Activated CD8-positive, alpha-beta T cell treated with anti-CD3 and anti-CD28 coated beads for 36 hours (primary cell): ENCODE results near the gene AP1AR. TPM values are rescaled to one million over a fixed set of nuclear protein-coding genes. Genes with fewer than 3 reads are reported as not detected.
A peak's percentile ranks its signal among the peaks of the same experiment; 100 is the strongest.
"Not testable (repeated sequence)": the region's sequence is repeated elsewhere in the genome, so short reads cannot be mapped to it uniquely, and the experiment has no call there.

Experiments
- ATAC-seq: fragments of 200-7000 bp; cut with Tn5 transposase; one replicate; pipeline ENCODE4 v1.10.0; 2021; ENCODE audit warnings: mild to moderate bottlenecking, moderate library complexity
- CTCF ChIA-PET: fragments of 350-600 bp; sonication (Branson Sonifier 250); formaldehyde crosslinking; loops from one replicate; lab custom pipeline; 2021; ENCODE audit warnings: antibody characterized with exemption; lab: Charles Lee
- POLR2A ChIA-PET: fragments of 350-600 bp; sonication (Branson Sonifier 250); formaldehyde crosslinking; loops from one replicate; lab custom pipeline; 2021; ENCODE audit warnings: antibody characterized with exemption; lab: Charles Lee
- DNase-seq: peaks from one replicate; pipeline ENCODE4 v3.0.0-alpha.2; 2020
- H3K27ac Mint-ChIP-seq: one replicate; pipeline ENCODE4 v1.8.0; 2021; ENCODE audit warnings: mild to moderate bottlenecking, mixed read lengths
- H3K27me3 Mint-ChIP-seq: one replicate; pipeline ENCODE4 v1.8.0; 2021; ENCODE audit warnings: mixed read lengths
- H3K36me3 Mint-ChIP-seq: one replicate; pipeline ENCODE4 v1.8.0; 2021; ENCODE audit warnings: low read depth, mixed read lengths
- H3K4me1 Mint-ChIP-seq: one replicate; pipeline ENCODE4 v1.8.0; 2021; ENCODE audit warnings: low read depth, mixed read lengths
- H3K4me3 Mint-ChIP-seq: one replicate; pipeline ENCODE4 v1.8.0; 2021; ENCODE audit warnings: mild to moderate bottlenecking, moderate library complexity, mixed read lengths
- H3K9me3 Mint-ChIP-seq: one replicate; pipeline ENCODE4 v1.8.0; 2021; ENCODE audit warnings: mixed read lengths
- CTCF ChIP-seq: fragments of 200-600 bp; IDR thresholded peaks from one replicate; pipeline ENCODE4 v1.8.0; 2022; ENCODE audit warnings: antibody characterized with exemption, mild to moderate bottlenecking
- intact Hi-C: fragments of 100-400 bp; cut with micrococcal nuclease; formaldehyde crosslinking; loops from one replicate; pipeline ENCODE4 v1.10.0; 2022
- total RNA-seq, 2 experiments: library from RNA; stranded (reverse); gene quantifications; one replicate each; pipeline ENCODE4 v1.2.3, GENCODE V29; 2021

The AP1AR gene
- total RNA-seq, 2 experiments from 2014 or later = 15.5 to 17.7 TPM

GRCh38 chr4:112196461-112196860 is 35.1 kb upstream of the AP1AR start:
- peaks cover 5% of the 10 kb centered on the region for H3K36me3 Mint-ChIP-seq
- H3K27ac Mint-ChIP-seq = no peak overlapping the region
- intact Hi-C loops = loop anchor here (5.0 kb wide), 1 partner anchor 49 kb away; the partner anchor contains the start of gene FAM241A
- ChIA-PET CTCF (interaction anchor here (0.7 to 2.1 kb wide), 2 partner anchors 21 to 70 kb away, joined by 3 to 5 read pairs; no protein-coding TSS in a partner anchor), POLR2A (interaction anchor here (0.6 kb wide), 1 partner anchor 77 kb away, joined by 3 read pairs; no protein-coding TSS in a partner anchor)
- TF ChIP-seq CTCF = no peak
- no peak for ATAC-seq
- no peak for DNase-seq
- H3K4me3 Mint-ChIP-seq = no peak overlapping the region
- no peaks in the 10 kb centered on the region for H3K9me3 Mint-ChIP-seq
- peaks cover 19% of the 10 kb centered on the region for H3K4me1 Mint-ChIP-seq
- H3K27me3 Mint-ChIP-seq = no peaks in the 10 kb centered on the region

- TF ChIP-seq CTCF = no peak
- Mint-ChIP-seq H3K27me3 (no peaks in the 10 kb centered on the region), H3K9me3 (no peaks in the 10 kb centered on the region), H3K4me1 (peaks cover 23% of the 10 kb centered on the region), H3K27ac (no peak overlapping the region), H3K36me3 (peaks cover 1% of the 10 kb centered on the region), H3K4me3 (no peak overlapping the region)
- intact Hi-C loops = loop anchor here (5.0 kb wide), 1 partner anchor 52 kb away; the partner anchor contains the start of gene FAM241A
- ChIA-PET CTCF (interaction anchor here (0.9 to 1.5 kb wide), 2 partner anchors 9 to 34 kb away, joined by 3 read pairs; no protein-coding TSS in a partner anchor), POLR2A (no interaction called here)
- peak; percentile 23 for ATAC-seq
- DNase-seq = no peak
Observed at GRCh38 chr4:112199041-112199440, 32.5 kb upstream of the AP1AR start.

GRCh38 chr4:112201915-112202505 is 29.6 kb upstream of the AP1AR start:
- POLR2A ChIA-PET = no interaction called here
- intact Hi-C loops = no loop called here
- Mint-ChIP-seq H3K9me3 (no peaks in the 10 kb centered on the region), H3K27me3 (no peaks in the 10 kb centered on the region), H3K4me1 (peaks cover 23% of the 10 kb centered on the region), H3K36me3 (no peaks in the 10 kb centered on the region), H3K4me3 (no peak overlapping the region), H3K27ac (no peak overlapping the region)
- CTCF ChIA-PET = interaction anchor here (1.0 to 1.4 kb wide), 4 partner anchors 12 to 102 kb away, joined by 3 to 4 read pairs (median 3); no protein-coding TSS in a partner anchor
- ATAC-seq = no peak
- no peak for TF ChIP-seq CTCF
- DNase-seq = no peak

- CTCF ChIA-PET = interaction anchor here (1.3 kb wide), 2 partner anchors 9 to 104 kb away, joined by 3 to 5 read pairs; no protein-coding TSS in a partner anchor
- no peak for TF ChIP-seq CTCF
- Mint-ChIP-seq H3K27ac (no peak overlapping the region), H3K27me3 (no peaks in the 10 kb centered on the region), H3K4me1 (peaks cover 23% of the 10 kb centered on the region), H3K4me3 (no peak overlapping the region), H3K9me3 (no peaks in the 10 kb centered on the region), H3K36me3 (no peaks in the 10 kb centered on the region)
- POLR2A ChIA-PET = no interaction called here
- DNase-seq = no peak
- no peak for ATAC-seq
- intact Hi-C loops = no loop called here
Observed at GRCh38 chr4:112203593-112203992, 28.0 kb upstream of the AP1AR start.

GRCh38 chr4:112206431-112206830 is 25.2 kb upstream of the AP1AR start:
- Mint-ChIP-seq H3K27me3 (no peaks in the 10 kb centered on the region), H3K4me3 (no peak overlapping the region), H3K36me3 (no peaks in the 10 kb centered on the region), H3K4me1 (peaks cover 4% of the 10 kb centered on the region), H3K9me3 (no peaks in the 10 kb centered on the region), H3K27ac (no peak overlapping the region)
- intact Hi-C loops = no loop called here
- ChIA-PET POLR2A (no interaction called here), CTCF (no interaction called here)
- DNase-seq (no peak), ATAC-seq (no peak)
- no peak for TF ChIP-seq CTCF

- CTCF ChIA-PET = interaction anchor here (0.8 to 1.2 kb wide), 2 partner anchors 9 to 109 kb away, joined by 3 read pairs; no protein-coding TSS in a partner anchor
- POLR2A ChIA-PET, H3K4me3 Mint-ChIP-seq: not testable (repeated sequence)
Observed at GRCh38 chr4:112208137-112209095, 23.2 kb upstream of the AP1AR start.

More at GRCh38 chr4:112208137-112209095, 23.2 kb upstream of the AP1AR start:
- H3K9me3 Mint-ChIP-seq, H3K27ac Mint-ChIP-seq, ATAC-seq, H3K36me3 Mint-ChIP-seq, intact Hi-C loops, H3K27me3 Mint-ChIP-seq, DNase-seq, H3K4me1 Mint-ChIP-seq: not testable (repeated sequence)
